ENCODE measurements around the gene GLIS1.

Gene GLIS1

DNA sequence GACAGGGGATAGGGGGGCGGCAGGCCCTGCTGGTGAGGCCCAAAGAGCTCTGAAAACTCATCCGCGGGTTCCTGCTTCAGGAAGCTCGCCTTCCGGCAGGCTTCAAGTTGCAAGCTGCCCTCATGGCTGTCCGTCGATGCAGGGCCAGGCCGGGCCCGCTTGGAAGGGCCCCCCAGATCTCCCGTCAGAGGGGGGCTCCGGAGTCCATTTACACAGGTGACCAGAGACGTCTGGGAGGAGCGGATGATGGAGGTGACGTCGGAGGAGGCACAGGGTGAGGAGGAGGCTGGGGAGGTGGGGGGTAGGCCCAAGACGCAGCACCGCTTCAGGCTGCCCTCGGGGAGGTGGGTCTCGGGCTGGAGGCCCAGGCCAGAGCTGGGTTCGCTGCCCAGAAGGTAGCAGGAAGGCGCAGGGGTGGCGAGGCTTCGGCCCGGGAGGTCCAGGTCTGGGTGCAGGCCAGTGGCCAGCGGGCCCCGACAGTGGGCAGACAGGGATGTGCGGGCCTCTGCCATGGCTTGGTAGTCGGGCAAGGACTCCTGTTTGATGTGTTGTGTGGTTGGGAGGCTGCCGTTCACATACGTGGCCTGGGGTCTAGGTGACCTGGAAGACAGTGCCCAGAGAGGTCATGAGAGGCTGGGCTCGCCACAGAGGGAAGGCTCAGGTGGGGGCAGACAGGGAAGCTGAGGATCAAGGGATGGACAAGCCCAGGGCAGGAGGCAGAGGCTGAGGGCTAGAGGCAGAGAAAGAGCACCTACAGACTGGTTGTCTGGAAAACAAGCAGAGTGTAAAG, 144.4 kb downstream of the GLIS1 start:
- TF ChIP-seq, protein P1, sequence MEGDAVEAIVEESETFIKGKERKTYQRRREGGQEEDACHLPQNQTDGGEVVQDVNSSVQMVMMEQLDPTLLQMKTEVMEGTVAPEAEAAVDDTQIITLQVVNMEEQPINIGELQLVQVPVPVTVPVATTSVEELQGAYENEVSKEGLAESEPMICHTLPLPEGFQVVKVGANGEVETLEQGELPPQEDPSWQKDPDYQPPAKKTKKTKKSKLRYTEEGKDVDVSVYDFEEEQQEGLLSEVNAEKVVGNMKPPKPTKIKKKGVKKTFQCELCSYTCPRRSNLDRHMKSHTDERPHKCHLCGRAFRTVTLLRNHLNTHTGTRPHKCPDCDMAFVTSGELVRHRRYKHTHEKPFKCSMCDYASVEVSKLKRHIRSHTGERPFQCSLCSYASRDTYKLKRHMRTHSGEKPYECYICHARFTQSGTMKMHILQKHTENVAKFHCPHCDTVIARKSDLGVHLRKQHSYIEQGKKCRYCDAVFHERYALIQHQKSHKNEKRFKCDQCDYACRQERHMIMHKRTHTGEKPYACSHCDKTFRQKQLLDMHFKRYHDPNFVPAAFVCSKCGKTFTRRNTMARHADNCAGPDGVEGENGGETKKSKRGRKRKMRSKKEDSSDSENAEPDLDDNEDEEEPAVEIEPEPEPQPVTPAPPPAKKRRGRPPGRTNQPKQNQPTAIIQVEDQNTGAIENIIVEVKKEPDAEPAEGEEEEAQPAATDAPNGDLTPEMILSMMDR (IDR thresholded peaks at IDR 0.05; ENCODE audit: extremely low read depth, insufficient read depth, missing control alignments), result no peak
- no peak for DNase-seq (ENCODE audit: low spot score)
- in situ Hi-C loops (cut with MboI; ENCODE audit: low pct_unique_long_range_greater_than_20kb, low sequenced_read_pairs, unreplicated experiment), result no loop called here

DNA sequence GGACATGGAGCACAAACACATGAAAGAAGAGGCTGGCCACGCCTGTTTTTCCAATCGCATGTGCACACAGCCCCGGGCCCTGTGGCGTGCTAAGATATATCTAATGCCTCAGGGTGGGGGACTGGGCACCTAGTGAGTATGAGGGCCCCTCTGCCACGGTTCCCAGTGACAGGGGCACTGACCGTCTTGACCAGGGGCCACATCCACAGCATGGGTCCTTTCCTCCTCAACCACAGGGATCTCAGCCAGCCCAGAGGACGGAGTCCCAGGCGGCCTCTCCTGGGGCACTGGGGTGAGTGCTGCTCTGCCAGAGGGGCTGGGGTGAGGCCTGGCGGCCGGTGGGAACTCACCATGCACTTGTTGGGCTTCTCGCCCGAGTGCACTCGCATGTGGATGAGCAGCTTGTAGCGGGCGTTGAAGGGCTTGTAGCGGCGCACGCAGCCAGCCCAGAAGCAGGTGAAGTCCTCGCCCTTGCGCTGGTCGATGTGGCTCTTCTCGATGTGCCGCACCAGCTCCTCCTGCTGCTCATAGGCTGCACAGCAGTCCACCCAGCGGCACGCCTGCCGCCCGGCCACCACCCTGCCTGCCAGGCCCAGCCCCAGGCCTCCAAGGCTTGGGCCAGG, 145.1 kb downstream of the GLIS1 start:
- in situ Hi-C loops (cut with MboI; ENCODE audit: low pct_unique_long_range_greater_than_20kb, low sequenced_read_pairs, unreplicated experiment), result no loop called here
- TF ChIP-seq, protein P1 (IDR thresholded peaks at IDR 0.05; ENCODE audit: extremely low read depth, insufficient read depth, missing control alignments), result peak; percentile 12
- no peak for DNase-seq (ENCODE audit: low spot score)

DNA sequence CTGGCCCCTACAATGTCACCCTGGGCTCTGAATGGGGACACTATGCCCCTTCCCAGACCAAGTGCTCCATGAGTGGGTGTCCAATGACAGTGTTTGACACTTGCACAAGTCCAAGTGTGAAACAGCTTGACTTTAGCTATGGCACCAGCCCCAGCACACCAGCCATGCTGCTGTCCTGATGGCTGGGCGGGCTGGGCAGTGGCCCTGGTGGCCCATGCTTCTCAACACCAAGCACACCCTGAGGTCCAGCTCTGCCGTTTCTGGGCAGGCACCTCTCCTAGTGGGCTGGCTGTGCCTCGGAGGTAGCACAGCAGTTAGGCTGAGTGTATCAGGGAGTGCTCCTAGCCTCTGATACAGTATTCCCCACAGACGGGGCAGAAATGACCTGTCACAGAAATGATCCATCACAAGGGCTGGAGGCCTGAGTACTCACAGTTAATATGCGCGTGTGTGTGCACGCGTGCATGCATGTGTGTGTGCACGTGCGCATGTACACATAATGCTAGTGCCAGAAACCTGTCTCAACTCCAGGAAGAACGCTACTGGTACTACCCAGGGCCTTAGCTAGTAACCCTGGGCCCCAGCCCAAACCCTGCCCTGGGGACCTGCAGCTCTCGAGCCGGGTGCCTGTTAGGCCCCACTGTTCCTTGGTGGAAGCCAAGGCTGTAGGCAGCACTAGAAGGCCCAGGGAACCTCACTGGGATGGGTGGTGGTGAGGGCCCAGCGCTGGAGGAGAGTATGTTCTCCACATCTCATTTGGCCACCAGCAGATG, 145.8 kb downstream of the GLIS1 start:
- in situ Hi-C loops (cut with MboI; ENCODE audit: low pct_unique_long_range_greater_than_20kb, low sequenced_read_pairs, unreplicated experiment), result no loop called here
- no peak for DNase-seq (ENCODE audit: low spot score)
- TF ChIP-seq, protein P1 (IDR thresholded peaks at IDR 0.05; ENCODE audit: extremely low read depth, insufficient read depth, missing control alignments), result no peak

DNA sequence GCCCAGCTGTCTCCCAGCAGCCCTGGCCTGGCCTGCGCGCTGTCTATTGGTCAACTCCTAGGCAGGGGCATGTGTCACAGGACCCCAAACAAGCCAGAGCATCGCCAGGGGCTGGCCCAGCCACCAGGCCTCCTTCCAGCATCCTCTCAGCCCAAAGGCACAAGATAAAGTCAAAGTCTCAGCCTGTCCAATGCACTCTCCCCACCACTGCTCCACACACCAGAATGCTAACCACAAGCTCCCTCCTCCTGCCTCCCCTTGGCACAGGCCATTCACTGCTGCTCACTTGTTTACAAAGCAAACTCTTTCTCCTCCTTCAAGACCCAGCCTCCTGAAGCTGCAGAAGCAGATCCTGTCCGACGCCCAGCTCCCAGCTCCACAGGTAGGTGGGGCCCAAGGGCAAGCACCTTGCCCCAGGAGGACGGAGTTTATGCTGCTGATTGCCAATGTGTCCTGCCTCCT, 146.4 kb downstream of the GLIS1 start:
- no peak for DNase-seq (ENCODE audit: low spot score)
- in situ Hi-C loops (cut with MboI; ENCODE audit: low pct_unique_long_range_greater_than_20kb, low sequenced_read_pairs, unreplicated experiment), result no loop called here

DNA sequence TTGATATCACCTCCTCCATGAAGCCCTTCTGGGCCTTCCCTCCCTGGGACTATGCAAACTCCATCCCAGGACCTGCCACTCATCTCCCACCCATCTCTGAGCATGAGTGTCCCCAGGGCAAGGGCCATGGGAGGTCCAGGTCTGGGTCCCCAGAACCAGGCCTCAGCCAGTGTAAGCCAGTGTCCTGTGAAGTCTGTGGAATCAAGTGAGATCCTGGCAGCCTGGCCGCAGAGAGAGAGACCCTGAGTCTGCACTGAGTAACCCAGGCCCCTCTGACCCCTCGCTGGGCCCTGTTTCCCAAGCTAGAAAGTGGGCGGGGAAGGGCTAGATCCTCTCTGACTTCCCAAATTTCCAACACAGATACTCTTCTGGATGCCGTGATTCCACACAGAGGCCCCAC, 147.0 kb downstream of the GLIS1 start:
- no peak for DNase-seq (ENCODE audit: low spot score)
- in situ Hi-C loops (cut with MboI; ENCODE audit: low pct_unique_long_range_greater_than_20kb, low sequenced_read_pairs, unreplicated experiment), result no loop called here
- TF ChIP-seq, protein P1 (IDR thresholded peaks at IDR 0.05; ENCODE audit: extremely low read depth, insufficient read depth, missing control alignments), result no peak

More for the DNA sequence above, 146.4 kb downstream of the GLIS1 start:
- TF ChIP-seq, protein P1 (IDR thresholded peaks at IDR 0.05; ENCODE audit: extremely low read depth, insufficient read depth, missing control alignments), result peak; percentile 2

All from GM13977 (cell line).